Motor neuron (in vitro differentiated cells): ENCODE data around the gene COX5A. TPM values are rescaled to one million over a fixed set of nuclear protein-coding genes. Genes with fewer than 3 reads are reported as not detected.
A peak's percentile ranks its signal among the peaks of the same experiment; 100 is the strongest.
"Not testable (repeated sequence)": the region's sequence is repeated elsewhere in the genome, so short reads cannot be mapped to it uniquely, and the experiment has no call there.

Experiments
- ATAC-seq, 8 experiments: fragments of 200-7000 bp; cut with Tn5 transposase; replicated peaks in 6 of 8; 2 replicates each; pipeline ENCODE4 v1.8.0; 2021; ENCODE audit warnings: mild to moderate bottlenecking in 8 of 8, moderate library complexity in 8 of 8
- H3K27ac ChIP-seq, 2 donors: fragments of 250-450 bp; sonication (Bioruptor Pico); 2 replicates each; pipeline ENCODE4 v1.9.0; 2021; ENCODE audit warnings: antibody characterized with exemption in 2 of 2, mild to moderate bottlenecking in 2 of 2, moderate library complexity in 1 of 2
- H3K4me1 ChIP-seq, 2 donors: fragments of 250-450 bp; sonication (Bioruptor Pico); replicated peaks in 1 of 2; 2 replicates each; pipeline ENCODE4 v1.6.1; 2021; ENCODE audit warnings: antibody characterized with exemption in 2 of 2, mild to moderate bottlenecking in 2 of 2, moderate library complexity in 1 of 2
- H3K4me3 ChIP-seq, 5 donors: fragments of 250-450 bp; sonication (Bioruptor Pico); 2 replicates each; pipeline ENCODE4 v1.9.0; 2021; ENCODE audit warnings: antibody characterized with exemption in 5 of 5, mild to moderate bottlenecking in 5 of 5, moderate library complexity in 4 of 5
- WGBS, 10 experiments: fragments of 450-650 bp; shearing (Covaris generic); methylation state at CpG; one replicate each; pipeline ENCODE4 v1.0.0; 2022; 5-methylcytosine and 5-hydroxymethylcytosine counted together
- in situ Hi-C, 9 experiments: fragments of 400-800 bp; cut with MboI; loops; one replicate each; pipeline ENCODE4 v1.15.0; 2021; ENCODE audit warnings: low sequenced_read_pairs in 9 of 9, low pct_unique_long_range_greater_than_20kb in 2 of 9; ENCODE audit not compliant: unreplicated experiment in 9 of 9
- total RNA-seq, 8 experiments: library from RNA; unstranded; fragments of 300-600 nt; gene quantifications; 2 replicates each; pipeline versions ENCODE4 v1.2.3 to v1.2.4, GENCODE V29; 2022

The COX5A gene
- total RNA-seq, 8 experiments from 2014 or later, result 108 to 262 (median 203) TPM

DNA sequence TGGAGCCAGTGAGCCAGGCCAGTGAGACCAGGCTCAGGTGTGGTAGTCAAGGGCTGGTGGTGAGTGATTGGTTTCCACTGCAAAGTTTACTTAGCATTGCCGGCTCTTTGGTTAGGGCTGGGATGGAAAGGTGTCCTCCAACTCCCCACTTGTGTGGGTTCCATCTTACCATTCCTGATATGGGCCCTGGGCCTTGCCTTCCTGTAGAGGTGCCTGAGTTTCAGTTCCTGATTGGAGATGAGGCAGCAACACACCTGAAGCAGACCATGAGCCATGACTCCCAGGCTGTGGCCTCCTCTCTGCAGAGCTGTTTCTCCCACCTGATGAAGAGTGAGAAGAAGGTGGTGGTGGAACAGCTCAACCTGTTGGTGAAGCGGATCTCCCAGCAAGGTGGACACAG lies 44.9 kb downstream of the COX5A start:
- in situ Hi-C loops, result no loop called here
- 89 to 100% (median 100%) methylated on average over 1 to 2 of the region's 2 CpGs; no CpG with 5 or more reads in 4 of the 10 experiments for WGBS, 10 experiments
- Histone ChIP-seq H3K4me1 (peaks cover 7 to 13% of the 10 kb centered on the region in 2 donors), H3K4me3 (no peak overlapping the region), H3K27ac (no peak overlapping the region)
- ATAC-seq, result no peak

DNA sequence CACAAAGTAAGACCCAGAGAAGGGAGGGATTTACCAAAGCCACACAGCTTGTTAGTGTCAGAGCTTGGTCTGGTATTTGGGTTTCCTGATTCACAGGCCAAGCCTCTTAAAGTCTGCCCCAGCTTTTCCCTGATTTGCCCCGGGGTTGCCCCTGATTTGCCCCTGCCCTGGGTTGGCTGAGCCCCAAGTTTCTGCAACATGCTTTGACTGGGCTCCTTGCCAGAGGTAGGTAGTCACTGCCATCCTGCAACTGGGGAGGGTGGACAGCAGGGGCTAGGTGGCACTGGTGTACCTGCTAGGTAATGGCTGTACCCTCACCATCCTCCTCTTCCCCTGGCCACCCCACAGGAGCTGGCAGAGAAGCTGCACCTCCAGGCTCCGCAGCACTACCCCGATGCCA lies 45.6 kb downstream of the COX5A start:
- Histone ChIP-seq H3K4me1 (peaks cover 7 to 13% of the 10 kb centered on the region in 2 donors), H3K27ac (no peak overlapping the region), H3K4me3 (no peak overlapping the region)
- WGBS, 10 experiments, result 80% methylated on average over 1 of the region's 3 CpGs; no CpG with 5 or more reads in 8 of the 10 experiments
- no peak for ATAC-seq
- in situ Hi-C loops, result no loop called here

DNA sequence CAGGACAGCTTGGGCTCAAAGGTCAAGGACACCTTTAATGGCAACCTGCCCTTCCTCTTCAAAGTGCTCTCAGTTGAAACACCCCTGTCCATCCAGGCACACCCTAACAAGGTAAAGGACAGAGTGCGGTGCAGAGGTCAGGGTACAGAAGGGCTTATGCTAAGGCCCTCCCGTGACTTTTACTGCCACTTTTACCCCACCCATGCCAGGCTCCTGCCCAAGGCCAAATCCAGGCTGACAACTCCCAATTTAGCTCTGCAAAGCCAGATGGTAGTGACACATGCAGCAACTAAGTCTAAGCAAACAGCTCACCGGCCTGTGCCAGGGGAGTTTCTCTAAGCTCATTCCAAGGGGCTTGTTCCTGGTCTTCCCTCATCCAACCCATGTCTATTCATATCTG lies 46.4 kb downstream of the COX5A start:
- Histone ChIP-seq H3K27ac (no peak overlapping the region), H3K4me3 (no peak overlapping the region), H3K4me1 (peaks cover 7 to 13% of the 10 kb centered on the region in 2 donors)
- ATAC-seq, result no peak
- in situ Hi-C loops, result no loop called here
- 60 to 100% (median 83%) methylated on average over 1 to 3 of the region's 3 CpGs; no CpG with 5 or more reads in 5 of the 10 experiments for WGBS, 10 experiments

DNA sequence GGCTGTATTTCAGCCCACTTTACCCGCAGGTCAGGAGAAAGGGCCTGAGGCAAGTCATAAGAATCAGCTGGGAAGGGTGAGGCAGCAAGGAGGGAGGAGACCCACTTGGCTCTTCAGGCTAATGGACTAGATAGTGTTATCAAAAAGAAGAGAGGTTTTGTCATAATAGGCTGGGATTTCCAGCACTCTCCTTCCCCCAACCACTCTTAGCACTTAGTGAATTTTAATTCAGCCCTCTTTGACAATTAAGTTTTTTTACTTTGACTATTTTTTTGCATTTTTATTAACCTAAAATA lies 47.3 kb downstream of the COX5A start:
- ATAC-seq, result no peak
- peak overlapping the region; percentile 84 to 88 for H3K27ac ChIP-seq
- in situ Hi-C loops, result no loop called here
- peaks cover 7 to 13% of the 10 kb centered on the region in 2 donors for H3K4me1 ChIP-seq
- WGBS, 10 experiments, result 0 to 14% (median 0%) methylated on average over 1 of the region's 1 CpG; no CpG with 5 or more reads in 7 of the 10 experiments
- peak overlapping the region; percentile 65 to 98 (median 88) for H3K4me3 ChIP-seq

DNA sequence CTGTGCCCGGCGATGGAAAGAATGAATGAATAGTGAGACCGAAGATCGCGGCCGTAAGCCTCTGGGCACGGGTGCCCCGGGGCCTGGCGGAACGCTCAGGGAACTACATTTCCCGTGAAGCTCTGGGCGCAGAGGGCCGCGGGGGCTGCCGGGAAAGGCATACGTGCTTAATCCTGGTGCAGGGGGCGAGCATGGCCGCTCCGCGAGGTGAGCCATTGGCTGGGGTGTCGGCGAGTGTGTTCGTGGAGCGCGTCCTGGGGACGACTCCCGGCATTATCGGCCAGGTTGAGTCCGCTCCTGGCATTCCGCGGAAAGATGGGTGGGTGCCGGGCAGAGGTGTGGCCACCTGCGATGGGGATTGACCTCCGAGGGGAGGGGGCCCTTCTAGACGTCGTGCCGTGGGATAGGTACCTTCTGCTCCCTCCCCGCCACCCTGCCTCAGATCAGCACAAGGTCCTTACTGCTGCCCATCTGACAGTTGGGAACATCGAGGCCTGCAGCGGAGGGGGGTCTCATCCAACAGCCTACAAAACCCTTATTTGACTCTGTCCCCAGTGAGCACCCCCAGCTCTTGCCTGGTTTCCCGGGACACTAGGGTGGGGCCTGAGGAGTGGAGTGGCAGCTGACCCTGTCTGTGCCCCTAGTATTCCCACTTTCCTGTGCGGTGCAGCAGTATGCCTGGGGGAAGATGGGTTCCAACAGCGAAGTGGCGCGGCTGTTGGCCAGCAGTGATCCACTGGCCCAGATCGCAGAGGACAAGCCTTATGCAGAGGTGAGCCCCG lies 47.8 kb downstream of the COX5A start, which contains the start of gene MPI:
MPI (plus strand) TSS at position 160 of the 782 bp plus-strand sequence; CDS start at position 192, 32 bp downstream.
- Histone ChIP-seq H3K4me1 (peaks cover 7 to 13% of the 10 kb centered on the region in 2 donors), H3K27ac (peak within 1 kb of the TSS; percentile 84 to 88), H3K4me3 (peak within 1 kb of the TSS; percentile 65 to 98 (median 88))
- in situ Hi-C loops, result no loop called here
- peak; percentile 95 to 99 (median 97) for ATAC-seq
- WGBS, 10 experiments, result 0 to 3% (median 0%) methylated on average over 2 to 25 of the region's 47 CpGs; no CpG with 5 or more reads in 2 of the 10 experiments

DNA sequence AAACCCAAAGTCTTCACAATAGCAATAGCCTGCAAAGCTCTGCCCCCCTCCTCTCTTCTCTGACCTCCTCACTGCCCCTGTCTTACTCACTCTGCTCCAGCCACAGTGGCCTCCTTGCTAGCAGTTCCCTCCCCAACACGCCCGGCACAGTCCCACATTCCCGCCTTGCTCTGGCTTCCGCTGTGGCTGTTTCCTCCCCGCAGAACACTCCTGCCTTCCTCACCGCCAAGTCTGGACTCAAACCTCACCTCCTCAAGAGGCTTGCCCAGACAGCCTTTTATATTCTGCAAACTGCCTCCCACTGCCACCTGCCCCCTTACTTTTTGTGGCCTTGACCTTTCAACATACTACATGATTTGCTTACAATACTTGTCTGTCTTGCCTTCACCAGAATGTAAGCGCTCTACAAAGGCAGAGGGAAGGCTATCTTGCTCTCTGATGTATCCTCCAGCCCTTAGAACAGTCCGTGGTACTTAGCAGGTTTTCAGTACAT lies 48.4 kb downstream of the COX5A start:
- no peak overlapping the region for H3K27ac ChIP-seq
- ATAC-seq, result peak; percentile 16 to 69 (median 64)
- 0 to 100% (median 26%) methylated on average over 1 to 8 of the region's 8 CpGs; no CpG with 5 or more reads in 1 of the 10 experiments for WGBS, 10 experiments

DNA sequence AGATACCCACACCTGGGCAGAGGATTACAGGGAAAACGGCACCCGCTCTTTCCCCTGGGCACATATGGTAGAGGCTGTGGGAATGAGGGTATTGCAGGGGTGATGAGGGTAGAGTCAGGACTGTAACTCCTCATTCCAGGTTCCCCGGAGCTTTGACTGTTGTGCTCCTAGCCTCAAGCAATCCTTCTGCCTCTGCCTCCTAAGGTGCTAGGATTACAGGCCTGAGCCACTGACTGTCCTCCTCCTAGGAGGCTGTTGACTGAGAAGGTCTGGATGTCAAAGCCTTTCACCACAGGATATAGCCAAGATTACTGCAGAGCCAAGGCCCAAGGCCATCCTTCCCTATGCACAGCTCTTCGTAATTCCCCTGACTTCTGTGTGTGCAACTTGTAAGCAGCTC lies 49.2 kb downstream of the COX5A start:
- no peak overlapping the region for H3K27ac ChIP-seq
- WGBS, 10 experiments, result 75 to 100% (median 83%) methylated on average over 1 to 2 of the region's 4 CpGs; no CpG with 5 or more reads in 5 of the 10 experiments
- ATAC-seq, result no peak
- H3K4me3 ChIP-seq, result no peak overlapping the region
- peaks cover 7 to 13% of the 10 kb centered on the region in 2 donors for H3K4me1 ChIP-seq
- in situ Hi-C loops, result no loop called here

More for the DNA sequence above, 48.4 kb downstream of the COX5A start:
- Histone ChIP-seq H3K4me1 (peaks cover 7 to 13% of the 10 kb centered on the region in 2 donors), H3K4me3 (peak overlapping the region; percentile 65 to 98 (median 88))
- in situ Hi-C loops, result no loop called here

DNA sequence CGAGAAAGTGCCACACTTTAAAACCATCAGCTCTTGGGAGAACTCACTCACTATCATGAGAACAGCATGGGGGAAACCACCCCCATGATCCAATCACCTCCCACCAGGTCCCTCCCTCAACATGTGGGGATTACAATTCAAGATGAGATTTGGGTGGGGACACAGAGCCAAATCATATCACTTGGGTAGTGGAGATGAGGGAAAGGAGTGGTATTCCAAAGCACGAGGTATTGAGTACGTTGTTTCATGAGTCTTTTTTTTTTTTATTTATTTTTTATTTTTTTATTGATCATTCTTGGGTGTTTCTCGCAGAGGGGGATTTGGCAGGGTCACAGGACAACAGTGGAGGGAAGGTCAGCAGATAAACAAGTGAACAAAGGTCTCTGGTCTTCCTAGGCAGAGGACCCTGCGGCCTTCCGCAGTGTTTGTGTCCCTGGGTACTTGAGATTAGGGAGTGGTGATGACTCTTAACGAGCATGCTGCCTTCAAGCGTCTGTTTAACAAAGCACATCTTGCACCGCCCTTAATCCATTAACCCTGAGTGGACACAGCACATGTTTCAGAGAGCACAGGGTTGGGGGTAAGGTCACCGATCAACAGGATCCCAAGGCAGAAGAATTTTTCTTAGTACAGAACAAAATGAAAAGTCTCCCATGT lies 50.2 kb downstream of the COX5A start:
- WGBS, 10 experiments, result 60 to 100% (median 81%) methylated on average over 1 to 3 of the region's 10 CpGs; no CpG with 5 or more reads in 6 of the 10 experiments
- ATAC-seq, H3K4me3 ChIP-seq, in situ Hi-C loops, H3K27ac ChIP-seq: not testable (repeated sequence)
- H3K4me1 ChIP-seq, result peaks cover 7 to 13% of the 10 kb centered on the region in 2 donors

DNA sequence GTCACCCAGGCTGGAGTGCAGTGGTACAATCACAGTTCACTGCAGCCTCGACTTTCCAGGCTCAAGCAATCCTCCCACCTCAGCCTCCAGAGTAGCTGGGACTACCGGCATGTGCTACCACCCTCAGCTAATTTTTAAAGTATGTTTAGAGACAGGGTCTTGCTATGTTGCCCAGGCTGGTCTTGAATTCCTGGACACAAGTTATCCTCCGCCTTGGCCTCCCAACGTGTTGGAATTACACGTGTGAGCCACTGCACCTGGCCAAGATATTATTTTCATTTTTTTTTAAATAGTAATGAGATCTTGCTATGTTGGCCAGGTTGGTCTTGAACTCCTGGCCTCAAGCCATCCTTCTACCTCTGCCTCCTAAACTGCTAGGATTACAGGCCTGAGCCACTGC lies 52.4 kb downstream of the COX5A start:
- H3K4me3 ChIP-seq, result no peak overlapping the region
- 78 to 100% (median 93%) methylated on average over 1 to 5 of the region's 5 CpGs; no CpG with 5 or more reads in 1 of the 10 experiments for WGBS, 10 experiments
- no peak for ATAC-seq
- in situ Hi-C loops, result no loop called here
- peaks cover 3 to 9% of the 10 kb centered on the region in 2 donors for H3K4me1 ChIP-seq
- no peak overlapping the region for H3K27ac ChIP-seq

DNA sequence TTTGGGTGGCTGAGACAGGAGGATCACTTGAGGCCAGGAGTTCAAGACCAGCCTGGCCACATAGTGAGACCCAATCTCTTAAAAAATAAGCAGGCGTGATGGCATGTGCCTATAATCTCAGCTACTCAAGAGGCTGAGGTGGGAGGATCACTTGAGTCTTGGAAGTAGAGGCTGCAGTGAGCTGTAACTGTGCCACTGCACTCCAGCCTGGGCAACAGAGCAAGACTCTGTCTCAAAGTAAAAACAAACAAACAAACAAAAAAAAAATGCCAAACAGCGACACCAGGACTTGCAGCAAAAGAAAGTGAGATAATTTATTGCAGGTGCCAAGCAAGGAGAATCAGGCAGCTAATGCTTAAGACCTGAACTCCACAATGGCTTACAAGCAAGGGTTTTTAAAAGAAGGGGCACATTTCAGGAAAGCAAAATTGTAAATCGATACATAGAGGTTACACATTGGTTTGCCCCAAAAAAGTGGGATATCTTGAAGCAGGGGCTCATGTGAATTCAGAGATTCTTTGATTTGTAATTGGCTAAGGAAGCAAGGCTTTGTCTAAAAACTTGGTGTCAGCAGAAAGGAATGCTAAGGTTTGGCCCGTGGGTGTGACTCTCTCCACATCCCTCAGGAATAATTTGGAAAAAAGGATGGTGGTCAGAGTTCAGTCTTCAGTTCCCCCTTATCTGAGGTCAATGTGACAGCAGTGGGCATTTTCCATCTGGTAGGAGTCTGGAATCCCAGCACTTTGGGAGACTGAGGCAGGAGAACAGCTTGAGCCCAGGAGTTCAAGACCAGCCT lies 53.2 kb downstream of the COX5A start:
- peaks cover 3 to 9% of the 10 kb centered on the region in 2 donors for H3K4me1 ChIP-seq
- 0 to 90% (median 68%) methylated on average over 2 to 4 of the region's 4 CpGs; no CpG with 5 or more reads in 1 of the 10 experiments for WGBS, 10 experiments
- in situ Hi-C loops, result no loop called here
- H3K4me3 ChIP-seq, result no peak overlapping the region
- H3K27ac ChIP-seq, result no peak overlapping the region
- ATAC-seq, result no peak

DNA sequence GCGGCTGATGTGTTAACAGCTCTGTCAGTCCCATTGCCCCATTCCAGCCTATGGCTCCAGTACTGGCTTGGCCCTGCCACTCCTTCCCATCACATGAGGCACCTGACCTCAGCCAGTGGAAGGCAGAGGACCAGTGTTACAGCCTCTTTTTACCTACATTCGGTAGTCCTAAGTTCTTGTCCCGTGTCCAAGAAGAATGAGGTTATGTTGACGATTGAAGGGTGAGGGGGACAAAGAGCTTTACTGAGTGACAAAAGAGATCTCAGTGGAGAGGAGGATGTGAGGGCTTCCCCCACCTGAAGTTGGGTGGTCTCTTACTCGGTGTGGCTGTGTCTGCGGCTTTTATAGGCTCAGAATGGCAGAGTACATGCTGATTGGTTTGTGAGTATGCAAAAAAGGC lies 55.3 kb downstream of the COX5A start:
- 72 to 100% (median 93%) methylated on average over 1 to 6 of the region's 6 CpGs; no CpG with 5 or more reads in 3 of the 10 experiments for WGBS, 10 experiments
- no peak overlapping the region for H3K27ac ChIP-seq
- in situ Hi-C loops, result no loop called here
- no peak overlapping the region for H3K4me3 ChIP-seq
- ATAC-seq, result no peak
- H3K4me1 ChIP-seq, result no peaks in the 10 kb centered on the region

DNA sequence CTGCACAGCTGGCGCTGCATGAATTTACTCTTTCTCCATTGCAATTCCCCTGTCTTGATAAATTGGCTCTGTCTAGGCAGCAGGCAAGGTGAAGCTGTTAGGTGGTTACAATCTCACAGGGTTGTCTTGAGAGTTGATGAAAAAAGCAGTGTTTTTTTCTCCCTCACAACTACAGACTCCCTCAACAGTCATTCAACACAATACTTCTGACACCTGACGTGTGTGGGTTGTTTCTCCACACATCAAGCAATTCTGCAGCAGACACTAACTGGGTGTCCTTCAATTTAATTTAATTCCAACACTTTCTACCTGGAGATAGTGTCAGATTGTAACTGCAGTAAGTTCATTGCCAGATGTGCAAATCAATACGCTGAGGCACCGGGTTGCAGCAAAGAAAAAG lies 59.6 kb downstream of the COX5A start:
- WGBS, 10 experiments, result 40 to 100% (median 85%) methylated on average over 1 to 3 of the region's 4 CpGs; no CpG with 5 or more reads in 1 of the 10 experiments

More for the DNA sequence above, 59.6 kb downstream of the COX5A start:
- Histone ChIP-seq H3K27ac (no peak overlapping the region), H3K4me1 (peaks cover 0 to 4% of the 10 kb centered on the region in 2 donors), H3K4me3 (no peak overlapping the region)
- in situ Hi-C loops, result no loop called here
- ATAC-seq, result no peak
